ENCODE data around the gene TENT4B. TPM values are rescaled to one million over a fixed set of nuclear protein-coding genes. Genes with fewer than 3 reads are reported as not detected.

The TENT4B gene
- total and polyA plus RNA-seq, 2 experiments from 2014 or later = 6.2 to 15.0 TPM

DNA sequence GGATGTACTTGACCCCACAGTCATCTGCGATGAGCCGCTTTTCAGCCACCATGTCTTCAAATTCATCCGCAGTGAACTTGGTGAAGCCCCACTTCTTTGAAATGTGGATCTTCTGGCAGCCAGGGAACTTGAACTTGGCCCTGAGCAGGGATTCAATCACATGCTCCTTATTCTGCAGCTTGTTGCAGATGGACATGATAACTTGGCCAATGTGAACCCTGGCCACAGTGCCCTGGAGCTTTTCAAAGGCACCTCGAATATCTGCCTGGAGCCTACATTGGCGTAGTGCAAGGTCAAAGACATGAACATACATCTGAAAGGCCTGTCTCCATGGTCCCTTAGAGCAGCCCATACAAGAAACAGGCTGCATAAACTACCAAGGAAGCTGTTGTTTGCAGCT lies 1.8 kb upstream of the TENT4B start:
- DNase-seq (ENCODE audit: low read depth in 1 of 2, low spot score in 1 of 2) = no peak
- no peaks in the 10 kb centered on the region for H3K27me3 ChIP-seq
- peaks cover 14% of the 10 kb centered on the region for H3K4me1 ChIP-seq (ENCODE audit: low read depth)
- no peaks in the 10 kb centered on the region for H3K36me3 ChIP-seq
- H3K9me3 ChIP-seq (ENCODE audit: low read depth) = no peaks in the 10 kb centered on the region
- TF ChIP-seq, protein P1, sequence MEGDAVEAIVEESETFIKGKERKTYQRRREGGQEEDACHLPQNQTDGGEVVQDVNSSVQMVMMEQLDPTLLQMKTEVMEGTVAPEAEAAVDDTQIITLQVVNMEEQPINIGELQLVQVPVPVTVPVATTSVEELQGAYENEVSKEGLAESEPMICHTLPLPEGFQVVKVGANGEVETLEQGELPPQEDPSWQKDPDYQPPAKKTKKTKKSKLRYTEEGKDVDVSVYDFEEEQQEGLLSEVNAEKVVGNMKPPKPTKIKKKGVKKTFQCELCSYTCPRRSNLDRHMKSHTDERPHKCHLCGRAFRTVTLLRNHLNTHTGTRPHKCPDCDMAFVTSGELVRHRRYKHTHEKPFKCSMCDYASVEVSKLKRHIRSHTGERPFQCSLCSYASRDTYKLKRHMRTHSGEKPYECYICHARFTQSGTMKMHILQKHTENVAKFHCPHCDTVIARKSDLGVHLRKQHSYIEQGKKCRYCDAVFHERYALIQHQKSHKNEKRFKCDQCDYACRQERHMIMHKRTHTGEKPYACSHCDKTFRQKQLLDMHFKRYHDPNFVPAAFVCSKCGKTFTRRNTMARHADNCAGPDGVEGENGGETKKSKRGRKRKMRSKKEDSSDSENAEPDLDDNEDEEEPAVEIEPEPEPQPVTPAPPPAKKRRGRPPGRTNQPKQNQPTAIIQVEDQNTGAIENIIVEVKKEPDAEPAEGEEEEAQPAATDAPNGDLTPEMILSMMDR (IDR thresholded peaks at IDR 0.05; ENCODE audit: low read depth, low read length) = no peak
- no peak overlapping the region for H3K4me3 ChIP-seq
- no peak overlapping the region for H3K27ac ChIP-seq

DNA sequence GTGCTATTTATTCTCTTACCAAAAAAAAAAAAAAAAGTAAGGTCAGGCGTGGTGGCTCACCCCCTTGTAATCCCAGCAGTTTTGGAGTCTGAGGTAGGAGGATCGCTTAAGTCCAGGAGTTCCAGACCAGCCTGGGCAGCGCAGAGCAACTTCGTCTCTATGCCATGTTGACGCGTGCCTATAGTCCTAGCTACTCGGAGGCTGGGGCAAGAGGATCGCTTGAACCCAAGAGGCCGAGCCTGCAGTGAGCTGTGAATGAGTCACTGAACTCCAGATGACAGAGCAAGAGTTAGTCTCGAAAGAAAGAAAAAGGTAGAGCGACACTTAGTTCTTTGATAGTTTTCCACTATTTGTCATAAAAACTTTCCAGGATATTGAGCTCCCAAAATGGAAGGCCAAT lies 1.4 kb upstream of the TENT4B start:
- H3K9me3 ChIP-seq (ENCODE audit: low read depth) = no peaks in the 10 kb centered on the region
- no peaks in the 10 kb centered on the region for H3K36me3 ChIP-seq
- peaks cover 12% of the 10 kb centered on the region for H3K4me1 ChIP-seq (ENCODE audit: low read depth)
- no peak overlapping the region for H3K4me3 ChIP-seq
- DNase-seq (ENCODE audit: low read depth in 1 of 2, low spot score in 1 of 2) = no peak
- TF ChIP-seq, protein P1 (IDR thresholded peaks at IDR 0.05; ENCODE audit: low read depth, low read length) = no peak
- H3K27ac ChIP-seq = no peak overlapping the region
- H3K27me3 ChIP-seq = no peaks in the 10 kb centered on the region

DNA sequence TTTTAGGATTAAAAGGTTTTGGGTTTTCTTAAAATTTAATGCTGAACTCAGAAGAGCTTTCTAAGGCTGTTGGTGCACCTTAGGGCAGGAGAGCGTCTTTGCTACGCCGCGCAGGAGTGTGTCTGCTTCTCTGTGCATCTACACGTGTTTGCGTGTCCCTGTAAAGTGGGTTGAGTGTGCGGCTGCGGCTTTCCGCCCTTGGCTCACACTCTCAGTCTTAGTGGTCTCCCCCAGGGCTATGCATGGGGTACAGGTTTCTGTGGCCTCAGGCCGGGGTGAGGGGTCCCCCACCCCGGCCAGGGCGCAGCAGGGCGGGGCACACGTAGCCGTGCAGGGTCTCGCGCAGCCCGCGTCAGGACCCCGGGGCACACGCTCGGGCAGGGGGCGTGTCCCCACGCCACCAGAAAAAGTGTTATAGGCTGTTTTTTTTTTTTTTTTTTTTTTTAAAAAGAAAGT lies 727 bp upstream of the TENT4B start:
- H3K4me3 ChIP-seq = peak overlapping the region; percentile 82
- peak; percentile 34 to 43 for DNase-seq (ENCODE audit: low read depth in 1 of 2, low spot score in 1 of 2)
- peak overlapping the region; percentile 96 for H3K27ac ChIP-seq
- H3K9me3 ChIP-seq (ENCODE audit: low read depth) = no peaks in the 10 kb centered on the region
- no peaks in the 10 kb centered on the region for H3K27me3 ChIP-seq
- no peaks in the 10 kb centered on the region for H3K36me3 ChIP-seq
- TF ChIP-seq, protein P1 (IDR thresholded peaks at IDR 0.05; ENCODE audit: low read depth, low read length) = peak; percentile 2
- H3K4me1 ChIP-seq (ENCODE audit: low read depth) = peaks cover 9% of the 10 kb centered on the region

DNA sequence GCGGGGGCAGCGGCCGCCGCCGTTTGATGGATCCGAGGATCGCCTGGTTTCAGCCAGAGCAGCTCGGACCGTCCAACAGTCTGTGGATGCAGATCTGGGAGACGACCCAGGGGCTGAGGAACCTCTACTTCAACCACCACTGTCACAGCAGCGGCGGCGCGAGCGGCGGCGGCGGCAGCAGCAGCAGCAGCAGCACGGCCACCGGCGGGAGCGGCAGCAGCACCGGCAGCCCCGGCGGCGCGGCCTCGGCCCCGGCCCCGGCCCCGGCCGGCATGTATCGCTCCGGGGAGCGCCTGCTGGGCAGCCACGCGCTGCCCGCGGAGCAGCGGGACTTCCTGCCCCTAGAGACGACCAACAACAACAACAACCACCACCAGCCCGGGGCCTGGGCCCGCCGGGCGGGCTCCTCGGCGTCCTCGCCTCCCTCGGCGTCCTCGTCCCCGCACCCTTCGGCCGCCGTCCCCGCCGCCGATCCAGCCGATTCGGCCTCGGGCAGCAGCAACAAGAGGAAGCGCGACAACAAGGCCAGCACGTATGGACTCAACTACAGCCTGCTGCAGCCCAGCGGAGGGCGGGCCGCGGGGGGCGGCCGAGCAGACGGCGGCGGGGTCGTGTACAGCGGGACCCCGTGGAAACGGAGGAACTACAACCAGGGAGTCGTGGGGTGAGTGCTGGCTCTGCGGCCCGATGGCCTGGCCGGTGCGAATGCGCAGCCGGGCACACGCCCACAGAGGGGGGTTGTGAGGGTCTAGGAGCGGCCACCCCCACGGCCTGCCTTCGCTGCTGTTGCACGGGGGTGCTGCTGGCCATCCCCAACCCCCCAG lies 702 bp downstream of the TENT4B start:
- peak overlapping the region; percentile 81 for H3K27ac ChIP-seq
- TF ChIP-seq, protein P1 (IDR thresholded peaks at IDR 0.05; ENCODE audit: low read depth, low read length) = no peak

DNA sequence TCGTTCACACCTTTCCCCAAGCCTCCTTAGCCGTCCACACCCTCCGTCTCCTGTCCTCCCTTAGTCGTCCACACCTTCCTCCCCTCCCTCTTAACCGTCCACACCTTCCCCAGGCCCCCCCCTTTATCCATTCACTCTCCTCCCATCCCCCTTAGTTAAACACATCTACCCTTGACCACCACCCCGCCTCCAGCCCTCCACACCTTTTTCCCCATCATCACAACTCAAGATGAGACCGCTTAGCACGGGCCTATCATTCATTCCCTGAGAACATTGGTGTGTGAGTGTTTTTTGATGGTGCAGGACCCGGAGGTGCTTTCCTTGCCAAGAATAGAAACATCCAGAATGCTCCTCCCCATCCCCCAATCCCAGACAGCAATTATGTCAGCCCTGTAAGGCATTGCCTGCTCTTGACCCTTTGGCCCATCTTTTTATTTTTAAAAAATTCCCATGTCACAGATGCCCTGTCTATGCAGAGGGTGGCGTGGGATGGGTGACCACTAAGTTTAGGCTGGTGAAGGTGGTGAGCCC lies 1.4 kb downstream of the TENT4B start:
- Histone ChIP-seq H3K4me1 (ENCODE audit: low read depth) (peaks cover 9% of the 10 kb centered on the region), H3K27ac (peak overlapping the region; percentile 81), H3K4me3 (peak overlapping the region; percentile 82), H3K27me3 (no peaks in the 10 kb centered on the region), H3K9me3 (ENCODE audit: low read depth) (no peaks in the 10 kb centered on the region), H3K36me3 (no peaks in the 10 kb centered on the region)
- peak; percentile 25 to 37 for DNase-seq (ENCODE audit: low read depth in 1 of 2, low spot score in 1 of 2)
- TF ChIP-seq, protein P1 (IDR thresholded peaks at IDR 0.05; ENCODE audit: low read depth, low read length) = no peak

More for the DNA sequence above, 702 bp downstream of the TENT4B start:
- H3K4me1 ChIP-seq (ENCODE audit: low read depth) = peaks cover 9% of the 10 kb centered on the region
- H3K27me3 ChIP-seq = no peaks in the 10 kb centered on the region
- DNase-seq (ENCODE audit: low read depth in 1 of 2, low spot score in 1 of 2) = peak; percentile 26 to 37
- no peaks in the 10 kb centered on the region for H3K9me3 ChIP-seq (ENCODE audit: low read depth)
- no peaks in the 10 kb centered on the region for H3K36me3 ChIP-seq
- peak overlapping the region; percentile 82 for H3K4me3 ChIP-seq
